Suppressor macrophage treated with lipopolysaccharide for 4 hours (primary cell): ENCODE results near the gene FMN2.

Experiments used
- DNase-seq: peaks from one replicate; pipeline ENCODE4 v3.0.0-alpha.2; 2020

FMN2 gene

DNA sequence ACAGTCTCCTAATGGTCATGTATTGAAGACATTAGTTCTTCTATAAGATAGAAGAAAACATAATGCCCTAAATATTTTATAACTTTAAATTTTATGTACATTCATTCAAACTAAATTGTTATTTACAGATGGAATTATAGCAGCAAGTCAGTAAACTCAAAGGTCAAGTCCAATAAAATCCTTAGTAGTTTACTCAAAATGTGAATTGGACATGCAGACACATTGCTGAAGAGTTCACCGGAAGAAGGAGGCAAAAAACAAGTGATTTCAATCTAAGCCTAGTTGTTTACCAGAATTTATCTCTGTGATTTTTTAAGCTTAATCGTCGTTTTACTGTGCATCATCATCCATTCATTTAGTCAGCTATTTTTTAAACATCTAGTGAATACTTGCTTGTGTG is 370.6 kb downstream of the FMN2 start:
- no peak for DNase-seq

DNA sequence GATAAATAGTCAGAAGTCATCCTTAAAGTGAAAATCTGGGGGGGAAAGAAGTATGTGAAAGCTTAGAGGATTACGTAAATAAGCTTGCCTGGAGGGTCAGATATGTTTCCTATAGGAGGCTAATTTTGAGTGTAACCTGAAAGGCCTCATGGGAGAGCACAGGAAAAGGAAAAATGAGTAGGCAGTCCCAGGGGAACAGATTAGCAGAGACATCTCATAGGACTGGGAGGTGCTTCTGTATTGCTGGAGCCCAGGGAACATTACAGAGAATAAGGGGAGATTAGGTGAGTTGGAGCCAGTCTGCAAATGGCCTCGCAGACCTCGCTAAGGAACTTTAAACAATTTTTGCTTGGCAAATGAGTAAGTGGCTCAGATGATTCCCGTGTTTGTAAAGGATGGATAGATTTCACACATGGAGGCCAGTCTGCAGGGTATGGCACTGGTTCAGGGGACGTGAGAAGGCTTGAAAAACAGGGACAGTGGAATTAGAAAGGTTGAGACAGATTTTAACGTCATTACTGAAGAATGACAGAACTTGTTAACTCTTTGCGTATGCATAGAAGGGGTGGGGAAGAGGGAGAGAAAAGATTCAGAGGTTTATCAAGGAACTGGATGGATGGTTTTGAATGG is 371.2 kb downstream of the FMN2 start:
- no peak for DNase-seq

DNA sequence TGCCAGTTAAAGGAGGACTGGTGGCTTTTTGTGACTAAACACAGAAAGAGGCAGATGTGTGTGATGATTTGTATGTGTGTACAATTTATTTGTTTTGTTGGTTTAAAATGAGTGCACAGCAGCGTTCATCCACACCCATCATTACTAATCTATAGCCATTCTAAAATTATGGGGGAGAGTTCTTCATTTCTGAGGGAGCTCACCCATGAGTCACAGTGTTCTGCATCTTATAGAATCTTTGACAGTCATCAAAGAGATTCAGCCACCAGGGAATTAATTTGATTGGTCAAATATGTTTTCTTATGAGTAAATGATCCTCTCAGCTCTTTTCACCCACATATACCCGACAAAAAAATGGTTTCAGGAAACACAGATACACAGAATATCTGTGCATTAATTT is 372.4 kb downstream of the FMN2 start:
- DNase-seq, result no peak

DNA sequence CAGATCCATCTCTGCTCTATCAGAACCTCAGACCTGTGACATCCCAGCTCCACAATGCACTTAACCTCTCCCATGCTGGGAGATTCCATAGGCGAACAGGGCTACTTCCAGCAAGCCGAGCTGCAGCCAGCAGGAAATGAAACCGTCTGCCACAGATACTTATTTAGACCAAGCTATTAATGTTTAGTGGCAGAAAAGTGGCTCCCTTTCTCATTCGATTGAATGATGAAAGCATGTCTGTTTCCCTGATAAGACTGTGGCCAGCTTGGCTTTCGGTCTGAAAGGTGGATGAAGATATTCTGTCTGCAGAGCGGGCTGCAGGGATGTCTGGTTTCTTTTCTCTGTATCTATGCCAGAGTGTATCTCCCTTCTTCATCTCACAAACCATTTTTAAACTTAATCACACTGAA is 373.9 kb downstream of the FMN2 start:
- DNase-seq, result no peak

DNA sequence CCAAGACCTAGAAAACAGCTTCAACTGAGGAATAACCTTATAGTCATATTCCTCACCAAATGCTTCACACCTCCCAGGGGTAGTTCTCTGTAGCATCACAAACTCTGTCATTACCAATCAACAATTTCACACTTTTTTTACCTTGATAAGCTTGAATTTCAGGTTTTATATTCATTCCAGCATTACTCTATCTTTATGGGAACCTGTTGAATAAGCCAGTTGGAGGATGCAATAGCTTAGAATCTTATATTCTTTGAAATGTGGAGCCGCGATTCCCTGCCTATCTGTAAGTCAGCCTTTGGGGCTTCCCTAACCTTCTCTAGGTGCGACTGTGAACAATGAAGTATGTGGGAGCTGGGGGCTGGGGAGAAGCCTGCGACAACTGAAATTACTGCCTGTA is 374.8 kb downstream of the FMN2 start:
- DNase-seq, result no peak

DNA sequence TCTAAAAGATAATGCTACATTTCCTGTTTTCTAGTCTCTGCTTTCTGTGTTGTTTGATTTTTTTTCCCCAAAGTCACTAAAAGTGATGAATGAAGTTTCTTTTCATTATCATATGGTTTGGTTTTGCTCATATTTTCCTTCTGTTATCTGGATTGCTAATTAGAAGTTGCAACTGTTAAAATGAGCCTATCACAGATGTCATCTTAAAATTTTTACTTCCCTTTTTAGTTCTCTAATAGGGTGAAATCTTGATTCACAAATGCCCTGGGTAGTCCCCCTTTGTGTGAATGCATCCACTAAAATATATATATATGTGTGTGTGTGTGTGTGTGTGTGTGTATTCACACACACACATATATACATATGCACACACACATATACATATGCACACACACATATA is 376.2 kb downstream of the FMN2 start:
- DNase-seq, result no peak

DNA sequence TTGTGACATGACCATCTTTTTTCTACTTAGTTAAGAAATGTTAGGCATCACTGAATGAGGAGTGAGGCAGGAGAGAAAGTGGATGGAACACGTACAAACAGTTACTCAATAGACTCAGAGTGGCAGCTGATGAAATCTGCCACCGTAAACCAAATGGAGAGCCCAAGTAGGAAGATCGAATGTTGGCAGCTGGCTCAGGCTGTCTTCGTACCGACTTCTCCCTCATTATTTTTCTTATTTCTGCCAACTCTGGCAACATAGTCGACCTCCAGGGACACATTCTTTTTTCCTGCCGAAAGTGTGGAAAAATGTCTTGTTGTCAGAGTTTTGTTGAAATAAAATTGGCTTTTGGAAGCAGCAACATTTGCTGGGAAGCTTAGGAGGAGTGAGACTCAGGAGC is 377.0 kb downstream of the FMN2 start:
- DNase-seq, result no peak

DNA sequence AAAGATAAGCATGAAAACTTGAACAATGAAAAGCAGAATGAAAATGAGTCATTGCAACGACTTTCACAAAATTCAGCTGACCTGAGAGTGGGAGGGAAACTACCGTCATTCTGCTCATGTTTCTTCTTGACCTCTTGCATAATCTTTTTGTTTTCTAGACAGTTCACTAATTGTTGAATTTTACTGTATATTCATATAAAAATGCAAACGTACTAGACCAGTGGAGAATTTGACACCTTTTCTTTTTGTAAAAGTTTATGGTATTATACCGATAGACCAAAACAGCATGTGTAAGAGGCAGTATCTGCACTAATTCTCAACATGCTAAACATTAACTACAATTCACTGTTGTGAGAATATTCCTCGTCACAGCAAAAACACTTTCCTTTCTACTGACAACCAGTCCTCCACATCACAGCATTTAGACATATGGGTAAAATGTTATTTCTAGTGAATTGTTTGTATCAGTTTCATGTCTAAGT is 382.5 kb downstream of the FMN2 start:
- no peak for DNase-seq

DNA sequence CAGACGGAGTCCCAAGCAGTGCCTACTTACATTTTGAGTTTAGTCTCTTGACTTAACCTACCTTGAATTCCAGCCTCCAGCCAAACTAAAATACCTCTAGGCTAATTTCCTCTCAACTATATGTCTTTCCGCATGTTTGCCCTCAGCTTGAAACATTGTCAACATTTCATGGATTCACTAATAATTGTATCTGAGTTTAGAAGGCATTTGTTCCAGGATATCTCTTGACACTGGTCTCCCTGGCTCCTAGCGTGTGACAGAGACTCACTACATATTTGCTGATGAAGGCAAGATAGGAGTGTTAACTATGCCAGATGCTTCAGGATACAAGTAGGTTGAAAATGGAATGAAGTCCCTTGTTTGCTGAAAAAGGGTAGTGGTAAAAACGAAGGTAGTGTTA is 384.1 kb downstream of the FMN2 start:
- no peak for DNase-seq

DNA sequence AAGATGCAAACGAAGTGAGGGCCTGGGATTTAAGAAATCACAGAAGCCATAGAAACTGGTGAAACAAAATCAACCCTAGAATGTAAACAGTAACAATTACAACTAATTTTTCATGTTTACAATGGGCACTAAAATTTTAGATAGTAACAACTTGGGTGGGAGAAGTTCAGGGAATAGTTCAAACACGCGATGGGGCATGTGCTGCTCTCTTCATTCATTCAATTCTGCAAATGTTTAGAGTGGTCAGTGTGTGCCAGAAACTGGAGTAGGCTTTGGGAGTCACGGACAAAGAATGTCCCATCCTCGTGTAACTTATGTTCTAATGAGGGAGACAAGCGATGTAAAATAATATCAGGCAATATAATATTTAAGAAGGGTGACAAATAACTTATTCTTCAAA is 386.9 kb downstream of the FMN2 start:
- no peak for DNase-seq

DNA sequence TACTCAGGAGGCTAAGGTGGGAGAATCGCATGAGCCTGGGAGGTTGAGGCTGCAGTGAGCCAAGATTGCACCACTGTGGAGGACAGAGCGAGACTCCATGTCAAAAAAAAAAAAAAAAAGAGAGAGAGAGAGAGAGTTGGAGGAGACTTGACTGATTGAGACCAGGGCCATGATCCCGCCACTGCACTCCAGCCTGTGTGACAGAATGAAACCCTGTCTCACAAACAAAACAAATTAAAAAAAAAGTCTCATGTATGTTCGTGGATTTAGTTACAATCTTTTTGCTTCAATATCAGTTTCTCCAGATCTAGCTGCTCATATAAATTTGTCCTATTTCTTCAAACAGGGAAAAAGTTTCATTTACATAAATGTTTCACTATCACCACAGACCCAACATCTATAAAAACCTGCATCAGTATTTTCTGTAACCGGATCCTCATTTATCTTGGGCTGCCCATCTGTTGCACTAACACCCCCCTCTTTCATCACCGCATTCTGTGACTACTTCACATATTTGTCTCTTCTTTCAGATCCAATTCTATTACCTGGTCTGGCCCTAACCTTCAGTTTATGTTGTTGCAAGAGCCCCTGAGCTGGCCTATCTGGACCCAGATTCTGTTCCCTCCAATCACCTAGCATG is 393.2 kb downstream of the FMN2 start:
- DNase-seq, result no peak

DNA sequence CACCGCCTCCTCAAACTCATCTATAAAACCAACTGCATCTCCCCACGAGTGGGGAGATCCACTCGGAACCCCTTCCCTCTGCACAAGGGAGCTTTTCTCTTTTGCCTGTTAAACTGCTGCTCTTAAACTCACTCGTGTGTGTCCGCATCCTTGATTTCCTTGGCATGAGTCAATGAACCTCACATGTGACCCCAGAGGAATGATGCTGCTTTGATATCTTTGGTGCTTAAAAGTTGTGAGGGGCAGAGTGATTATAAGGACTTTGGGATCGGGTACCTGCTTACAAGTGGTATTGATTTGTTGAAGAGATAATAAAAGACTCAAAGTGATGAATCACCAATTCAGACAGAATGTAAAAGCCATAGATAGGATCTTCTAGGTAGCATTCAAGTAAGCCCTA is 394.9 kb downstream of the FMN2 start:
- DNase-seq, result no peak

DNA sequence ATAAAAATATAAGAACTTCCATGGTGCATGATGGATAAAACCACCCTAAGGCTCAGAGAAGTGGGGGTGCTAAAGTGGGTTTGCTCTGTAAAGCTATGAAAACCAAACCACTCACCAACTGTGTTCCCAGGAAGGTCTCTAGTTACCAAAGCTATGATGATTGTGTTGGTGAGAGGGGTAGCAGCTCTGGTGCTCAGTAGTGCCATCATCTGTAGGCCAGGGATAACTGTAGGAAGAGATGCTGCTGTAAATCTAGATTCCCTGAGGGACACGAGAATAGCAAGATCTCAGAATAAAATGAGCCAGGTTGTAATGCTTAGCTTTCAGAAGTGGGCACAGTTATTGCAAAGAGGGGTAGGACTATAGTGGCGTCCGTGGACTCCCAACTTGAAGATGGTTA is 395.8 kb downstream of the FMN2 start:
- no peak for DNase-seq

DNA sequence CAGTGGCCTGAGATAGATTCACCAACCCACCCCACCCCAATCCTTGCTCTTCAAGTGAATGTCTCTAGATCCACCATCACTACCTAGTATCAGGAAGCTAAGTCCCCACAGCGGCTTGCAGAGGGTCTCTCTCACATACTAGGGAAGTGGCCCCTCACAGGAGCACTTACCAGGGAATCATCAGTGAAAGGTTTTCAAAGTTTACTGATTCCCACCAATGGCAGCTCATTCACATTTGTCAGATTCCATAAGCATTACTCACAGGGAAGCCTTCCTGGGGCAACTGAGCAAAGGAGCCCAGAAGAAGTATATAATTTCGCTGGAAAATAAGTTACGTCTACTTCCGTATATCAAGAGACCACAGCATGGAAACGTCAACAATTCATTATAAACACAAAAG is 399.5 kb downstream of the FMN2 start:
- no peak for DNase-seq

DNA sequence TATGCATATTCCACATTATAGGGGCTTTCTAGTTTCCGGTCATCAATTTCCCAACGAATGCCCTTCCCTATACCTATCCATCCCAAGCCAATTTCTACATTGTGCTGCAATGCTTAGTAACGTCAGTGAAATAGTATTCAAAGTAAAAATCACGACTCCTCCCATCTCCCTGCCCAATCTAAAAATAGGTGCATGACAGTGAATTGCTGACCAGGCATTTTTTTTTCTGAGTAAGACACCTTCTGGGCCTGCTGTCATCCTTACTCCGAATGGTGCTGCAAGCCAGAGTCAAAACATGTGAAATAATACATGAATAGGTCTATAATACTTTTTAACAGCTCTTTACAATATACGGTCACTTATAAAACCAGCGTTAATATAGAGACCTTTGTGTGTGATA is 400.1 kb downstream of the FMN2 start:
- no peak for DNase-seq

DNA sequence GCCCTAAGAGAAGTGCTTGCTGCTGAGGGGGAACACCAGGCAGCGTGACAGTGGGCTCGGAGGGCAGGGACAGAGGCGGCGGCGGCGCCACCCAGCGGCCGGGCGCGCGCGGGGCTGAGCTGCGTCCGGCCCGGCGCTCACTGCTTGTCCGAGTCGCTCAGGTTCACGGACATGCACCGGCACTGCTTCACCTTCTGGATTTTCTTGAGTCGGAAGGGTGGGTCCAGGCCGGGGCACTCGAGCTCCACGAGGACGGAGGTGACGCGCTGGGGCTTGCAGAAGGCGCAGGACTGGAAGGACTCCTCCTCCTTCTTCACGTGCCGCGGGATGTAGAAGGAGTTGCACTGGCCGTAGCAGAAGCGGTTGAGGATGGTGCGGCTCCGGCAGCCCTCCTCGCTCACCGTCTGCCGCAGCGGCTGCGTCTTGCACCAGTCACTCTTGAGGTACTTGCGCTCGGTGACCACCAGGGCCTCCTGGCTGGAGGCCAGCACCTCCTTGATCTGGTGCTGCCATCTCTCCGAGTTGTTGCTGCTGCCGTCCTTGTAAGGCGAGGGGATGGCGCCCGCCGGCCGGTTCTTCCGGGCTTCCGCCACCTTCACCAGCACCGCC is 401.3 kb downstream of the FMN2 start:
- no peak for DNase-seq

DNA sequence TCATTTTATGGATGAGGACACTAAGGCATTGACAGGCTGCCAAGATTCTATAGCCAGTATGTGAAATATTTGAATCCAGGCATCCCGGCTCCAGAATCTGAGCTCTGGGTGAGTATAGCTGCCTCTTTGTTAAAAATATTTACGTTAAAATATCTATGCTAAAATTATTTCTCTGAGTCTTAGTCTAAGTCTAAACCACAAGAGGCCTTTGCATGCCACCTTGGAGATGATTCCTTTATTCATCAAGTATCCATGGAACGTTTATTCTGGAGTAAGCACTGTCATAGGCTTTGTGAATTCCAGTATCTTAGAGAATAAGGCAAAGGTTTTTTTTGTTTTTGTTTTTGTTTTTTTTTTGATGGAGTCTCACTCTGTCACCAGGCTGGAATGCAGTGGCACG is 403.9 kb downstream of the FMN2 start:
- no peak for DNase-seq

DNA sequence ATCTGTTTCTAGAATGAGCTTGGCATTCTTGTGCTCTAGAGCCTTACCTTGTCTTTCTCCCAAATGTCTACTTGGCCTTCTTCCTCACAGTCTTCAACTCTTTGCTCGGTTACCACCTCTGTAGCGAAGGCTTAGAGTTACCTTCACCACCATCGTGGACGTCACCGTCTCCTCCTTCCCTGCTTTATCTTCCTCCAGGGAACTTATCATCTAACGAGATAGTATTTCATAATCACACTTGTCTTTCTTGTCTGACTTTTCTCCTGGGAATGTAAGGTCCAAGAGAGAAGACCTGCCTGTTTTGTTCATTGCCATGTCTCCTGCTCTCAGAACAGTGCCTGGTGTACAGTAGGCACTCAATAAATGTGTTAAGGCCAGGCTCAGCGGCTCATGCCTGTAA is 404.7 kb downstream of the FMN2 start:
- DNase-seq, result no peak

DNA sequence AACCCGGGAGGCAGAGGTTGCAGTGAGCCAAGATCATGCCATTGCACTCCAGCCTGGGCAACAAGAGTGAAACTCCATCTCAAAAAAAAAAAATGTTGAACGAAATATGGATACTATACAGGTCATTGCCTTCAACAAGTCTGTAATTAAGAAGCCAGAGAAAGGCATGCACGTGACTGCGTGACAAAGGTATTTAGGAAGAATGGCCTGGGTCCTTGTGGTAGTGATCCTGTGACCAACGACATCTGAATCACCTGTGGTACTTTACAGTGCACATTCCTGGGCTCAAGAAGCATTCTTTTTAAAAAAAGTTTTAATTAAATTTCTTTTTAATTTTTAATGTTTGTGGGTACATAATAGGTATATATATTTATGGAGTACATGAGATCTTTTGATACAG is 405.3 kb downstream of the FMN2 start:
- no peak for DNase-seq

DNA sequence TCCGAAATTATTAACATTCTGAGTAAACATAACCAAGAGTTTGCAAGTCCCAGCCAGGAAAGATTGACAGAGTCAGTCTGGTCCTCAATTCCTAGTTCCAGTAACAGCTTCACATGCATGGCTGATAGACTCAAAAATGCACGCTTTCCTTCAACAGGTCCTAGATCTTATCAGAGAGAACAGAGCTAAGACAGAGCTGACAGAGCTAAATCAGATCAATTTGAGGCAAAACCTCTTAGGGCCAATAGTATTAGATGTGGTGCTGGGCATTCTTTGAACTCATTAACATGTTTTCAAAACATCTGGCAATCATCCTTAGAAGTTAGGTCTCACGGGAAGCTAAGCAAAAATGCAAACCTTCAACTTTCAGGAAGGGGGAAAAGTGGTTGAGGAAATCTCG is 406.2 kb downstream of the FMN2 start:
- no peak for DNase-seq

DNA sequence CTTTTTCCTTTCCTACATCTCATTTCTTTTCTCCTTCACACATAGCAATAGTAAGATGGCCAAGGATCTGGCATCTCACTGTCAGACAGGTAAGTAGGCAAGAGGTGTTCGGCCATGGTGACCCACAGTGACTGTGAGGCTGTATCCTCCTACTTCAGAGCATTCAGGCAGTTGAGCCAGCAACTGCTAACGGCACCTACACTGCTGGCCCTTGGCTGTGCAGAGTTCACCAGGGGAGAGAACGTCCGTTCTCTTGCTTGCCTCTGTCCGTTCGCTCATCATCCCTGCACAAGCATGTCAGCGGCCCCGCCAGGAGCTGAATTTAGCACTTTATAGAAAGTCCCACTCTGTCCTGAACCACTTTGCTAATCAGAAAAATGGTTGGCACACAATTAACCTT is 406.7 kb downstream of the FMN2 start:
- no peak for DNase-seq

DNA sequence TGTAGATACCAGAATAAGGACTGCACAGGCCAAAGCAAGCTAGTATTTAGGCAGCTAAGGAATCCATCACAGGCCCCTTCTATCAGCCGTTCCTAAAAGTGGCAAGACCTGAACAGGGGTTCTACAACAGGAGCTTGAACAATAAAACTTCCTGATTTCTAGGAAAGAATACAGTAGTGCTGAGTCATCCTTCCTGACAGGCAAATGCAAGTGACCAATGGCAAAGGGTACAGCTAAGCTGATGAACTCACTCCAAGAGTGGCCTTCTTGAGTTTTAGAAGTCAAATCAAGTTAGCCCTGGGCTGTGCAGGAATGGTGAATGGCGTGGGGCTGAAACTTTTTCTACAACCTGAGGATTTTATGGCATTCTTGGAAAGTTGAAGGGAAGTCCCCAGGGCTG is 407.3 kb downstream of the FMN2 start:
- no peak for DNase-seq

DNA sequence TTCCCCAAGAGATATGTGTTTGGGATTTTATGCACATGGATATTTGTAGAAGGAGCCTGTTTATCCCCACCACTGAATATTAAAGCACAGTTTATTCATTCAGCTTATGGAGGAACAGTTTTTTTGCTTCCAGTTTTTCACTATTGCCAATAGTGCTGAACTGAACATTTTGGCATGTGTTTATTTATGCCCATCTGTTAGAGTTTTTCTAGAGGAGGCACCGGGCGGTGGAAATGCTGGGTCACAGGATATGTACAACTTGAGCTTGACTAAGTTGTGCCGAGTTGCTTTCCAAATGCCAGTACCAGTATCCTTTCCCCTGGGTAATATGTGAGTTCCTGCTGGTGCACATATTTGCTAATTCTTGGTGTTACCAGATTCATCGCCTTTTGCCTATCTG is 409.0 kb downstream of the FMN2 start:
- DNase-seq, result no peak

DNA sequence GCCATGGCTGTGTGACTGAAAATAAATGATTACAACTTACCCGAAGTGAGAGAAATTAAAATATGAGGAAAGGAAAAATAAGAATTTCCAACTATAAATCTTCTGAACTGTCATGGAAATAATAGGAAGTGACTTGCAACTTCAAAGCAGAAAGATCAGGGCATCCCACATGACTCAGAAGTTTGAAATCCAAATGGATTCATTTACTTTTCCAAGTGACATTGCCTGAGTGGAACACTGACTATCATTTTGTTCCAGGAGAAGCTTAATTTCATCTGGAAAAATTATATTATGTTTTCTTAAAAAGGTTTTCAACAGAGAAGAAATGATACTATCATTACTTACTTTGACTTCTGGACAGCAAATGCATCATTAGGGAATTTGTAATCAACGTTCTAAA is 409.4 kb downstream of the FMN2 start:
- DNase-seq, result no peak

DNA sequence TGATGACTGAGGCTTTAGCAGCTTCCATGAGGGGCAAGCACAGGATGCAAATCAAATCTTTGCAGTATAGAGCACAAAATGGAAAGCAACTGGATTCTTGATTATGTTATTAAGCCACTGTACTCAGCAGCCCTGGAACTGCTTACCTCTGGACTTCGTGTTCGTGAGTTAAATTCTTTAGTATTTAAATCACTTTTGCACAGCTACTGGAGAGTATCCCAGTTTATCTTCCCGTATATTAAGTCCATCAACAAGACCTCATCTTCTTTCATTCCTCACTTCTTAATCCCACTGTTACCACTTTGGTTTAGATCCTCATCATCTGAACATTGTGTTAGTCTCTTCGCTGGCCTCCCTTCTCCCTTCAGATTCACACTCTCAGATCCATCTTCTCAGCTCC is 411.4 kb downstream of the FMN2 start:
- DNase-seq, result no peak
